Measurements from ENCODE around the gene CST7. TPM values are rescaled to one million over a fixed set of nuclear protein-coding genes. Genes with fewer than 3 reads are reported as not detected.
"Not testable (repeated sequence)": the region's sequence is repeated elsewhere in the genome, so short reads cannot be mapped to it uniquely, and the experiment has no call there.

The CST7 gene
- total RNA-seq, 2 donors from 2014 or later = 0.47 to 1.1 TPM

GRCh38 chr20:25000268-25000801, 51.3 kb downstream of the CST7 start:
- H3K27me3 ChIP-seq = no peaks in the 10 kb centered on the region
- no peaks in the 10 kb centered on the region for H3K9me3 ChIP-seq
- peak; percentile 38 for DNase-seq
- no peaks in the 10 kb centered on the region for H3K36me3 ChIP-seq
- H3K4me1 ChIP-seq = no peaks in the 10 kb centered on the region
- H3K4me3 ChIP-seq = no peak overlapping the region
- no peak overlapping the region for H3K9ac ChIP-seq (ENCODE audit: low read depth in 2 of 2, low read length in 2 of 2)
- TF ChIP-seq CTCF (IDR thresholded peaks at IDR 0.05) = no peak
- no peak overlapping the region for H3K27ac ChIP-seq
- intact Hi-C loops (cut with DNase I) = no loop called here

GRCh38 chr20:25001323-25001722, 52.3 kb downstream of the CST7 start:
- DNase-seq; H3K9ac ChIP-seq (ENCODE audit: low read depth in 2 of 2, low read length in 2 of 2); H3K27ac ChIP-seq; H3K36me3 ChIP-seq; intact Hi-C loops (cut with DNase I); H3K9me3 ChIP-seq; H3K4me1 ChIP-seq; H3K27me3 ChIP-seq; H3K4me3 ChIP-seq: not testable (repeated sequence)

DNA sequence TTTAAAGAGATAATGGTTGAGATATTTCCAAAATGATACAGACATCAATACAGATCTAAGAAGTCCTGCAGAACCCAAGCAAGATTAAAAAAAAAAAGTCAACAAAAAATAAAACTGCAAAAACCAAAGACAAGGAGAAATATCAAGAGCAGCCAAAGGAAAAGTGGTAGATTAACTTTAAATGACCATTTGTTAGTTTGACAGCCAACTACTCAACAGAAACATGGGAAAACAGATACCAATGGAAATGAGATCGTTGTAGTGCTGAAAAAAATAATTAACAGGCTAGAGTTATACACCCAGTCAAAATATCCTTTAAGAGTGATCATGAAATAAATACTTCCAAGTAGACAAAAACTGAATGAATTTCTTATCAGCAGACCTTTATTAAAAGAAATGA, 53.9 kb downstream of the CST7 start:
- Histone ChIP-seq H3K36me3 (no peaks in the 10 kb centered on the region), H3K27me3 (no peaks in the 10 kb centered on the region), H3K9me3 (no peaks in the 10 kb centered on the region), H3K27ac (no peak overlapping the region), H3K4me3 (no peak overlapping the region), H3K4me1 (no peaks in the 10 kb centered on the region), H3K9ac (ENCODE audit: low read depth in 2 of 2, low read length in 2 of 2) (no peak overlapping the region)
- intact Hi-C loops (cut with DNase I) = no loop called here
- DNase-seq = no peak
- TF ChIP-seq CTCF (IDR thresholded peaks at IDR 0.05) = no peak

DNA sequence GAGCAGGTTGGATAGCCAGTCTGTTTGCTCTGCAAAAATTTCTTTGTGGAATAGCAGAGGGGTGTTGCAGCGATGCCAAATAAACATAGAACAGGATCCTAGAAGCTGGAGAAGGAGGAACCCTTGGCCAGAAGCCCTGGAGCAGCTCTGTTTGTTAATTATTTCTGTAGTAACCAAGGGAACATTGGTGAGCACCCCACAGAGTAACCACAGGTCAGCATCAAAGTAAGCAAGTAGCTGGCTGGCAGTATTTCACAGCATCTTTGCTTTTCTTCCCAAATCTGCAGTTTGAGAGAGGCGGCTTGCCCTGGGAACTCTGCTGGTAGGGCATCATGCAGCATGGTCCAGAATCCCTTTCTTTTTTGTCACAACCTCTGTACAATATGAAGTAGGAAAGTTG, 56.2 kb downstream of the CST7 start:
- intact Hi-C loops (cut with DNase I) = no loop called here
- no peaks in the 10 kb centered on the region for H3K4me1 ChIP-seq
- DNase-seq = peak; percentile 11
- no peak overlapping the region for H3K27ac ChIP-seq
- no peaks in the 10 kb centered on the region for H3K36me3 ChIP-seq
- TF ChIP-seq CTCF (IDR thresholded peaks at IDR 0.05) = no peak
- H3K9me3 ChIP-seq = no peaks in the 10 kb centered on the region
- no peak overlapping the region for H3K4me3 ChIP-seq
- no peak overlapping the region for H3K9ac ChIP-seq (ENCODE audit: low read depth in 2 of 2, low read length in 2 of 2)
- no peaks in the 10 kb centered on the region for H3K27me3 ChIP-seq

- Histone ChIP-seq H3K27ac (no peak overlapping the region), H3K36me3 (no peaks in the 10 kb centered on the region), H3K9me3 (no peaks in the 10 kb centered on the region), H3K4me1 (no peaks in the 10 kb centered on the region), H3K27me3 (no peaks in the 10 kb centered on the region), H3K4me3 (no peak overlapping the region), H3K9ac (ENCODE audit: low read depth in 2 of 2, low read length in 2 of 2) (no peak overlapping the region)
- no peak for TF ChIP-seq CTCF (IDR thresholded peaks at IDR 0.05)
- intact Hi-C loops (cut with DNase I) = no loop called here
- DNase-seq = peak; percentile 12
Measured at GRCh38 chr20:25005661-25006060, 56.6 kb downstream of the CST7 start.

DNA sequence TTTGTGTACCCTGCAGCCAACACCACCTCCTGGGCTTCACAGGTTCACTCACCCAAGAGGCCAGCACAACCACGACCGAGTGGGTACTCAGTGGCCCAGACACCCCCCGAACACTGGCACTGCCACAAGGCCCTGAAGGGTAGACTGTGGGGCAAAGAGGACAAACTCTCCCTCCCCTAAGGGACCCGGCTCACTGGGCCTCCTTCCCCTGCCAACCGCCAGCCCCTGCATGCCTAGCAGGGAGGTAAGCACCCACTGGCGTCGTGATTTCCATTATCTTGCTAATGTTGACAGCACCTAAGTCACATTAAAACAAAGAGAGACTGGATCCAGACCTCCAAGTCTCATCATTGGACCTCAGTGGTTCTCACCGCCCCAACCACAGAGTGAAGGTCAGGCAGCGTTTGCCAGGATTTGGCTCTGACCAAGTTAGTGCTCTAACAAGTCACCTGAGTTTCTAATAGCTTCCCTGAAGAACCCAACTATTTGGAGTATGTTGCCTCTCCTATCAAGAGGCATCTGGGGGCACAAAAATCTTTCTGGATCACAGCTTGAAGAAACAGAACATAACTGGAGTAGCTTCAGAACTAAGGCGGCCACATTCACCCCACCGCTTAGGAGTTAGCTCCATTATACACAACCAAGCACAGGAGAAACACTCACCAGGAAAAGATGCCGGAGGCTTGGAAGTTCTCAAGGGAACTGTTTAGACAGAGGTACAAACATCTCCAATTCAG, 57.5 kb downstream of the CST7 start:
- H3K27ac ChIP-seq = no peak overlapping the region
- no peaks in the 10 kb centered on the region for H3K9me3 ChIP-seq
- no peak overlapping the region for H3K4me3 ChIP-seq
- H3K27me3 ChIP-seq = no peaks in the 10 kb centered on the region
- no peak for TF ChIP-seq CTCF (IDR thresholded peaks at IDR 0.05)
- H3K4me1 ChIP-seq = no peaks in the 10 kb centered on the region
- H3K36me3 ChIP-seq = no peaks in the 10 kb centered on the region
- peak; percentile 7 for DNase-seq
- intact Hi-C loops (cut with DNase I) = no loop called here
- no peak overlapping the region for H3K9ac ChIP-seq (ENCODE audit: low read depth in 2 of 2, low read length in 2 of 2)

Measured in colonic mucosa (tissue), 4 donors.